ENCODE measurements around the gene DPF3.

GRCh38 chr14:72730468-72730867, 163.4 kb downstream of the DPF3 start:
- no peak for TF ChIP-seq FOXM1 (IDR thresholded peaks at IDR 0.05; ENCODE audit: borderline replicate concordance)
- TF ChIP-seq BHLHE40 (IDR thresholded peaks at IDR 0.05; ENCODE audit: borderline replicate concordance), result no peak
- no peak for TF ChIP-seq ELF4 (IDR thresholded peaks at IDR 0.05)
- no peak for TF ChIP-seq SP1 (IDR thresholded peaks at IDR 0.05)

All from HEK293T (cell line).